Renal pelvis (tissue), 4 donors: ENCODE data around the gene CRYGN. TPM values are rescaled to one million over a fixed set of nuclear protein-coding genes. Genes with fewer than 3 reads are reported as not detected.

Source experiments
- DNase-seq: peaks from one replicate; pipeline ENCODE4 v3.0.0-alpha.2; 2013
- polyA plus RNA-seq, 3 donors: library from polyadenylated mRNA; unstranded; fragments of 120-200 nt; gene quantifications; one replicate each; pipeline ENCODE4 v1.2.1, GENCODE V29; 2013; ENCODE audit not compliant: insufficient read length in 3 of 3

CRYGN gene
- polyA plus RNA-seq, 3 donors: 2.5 to 5.1 (median 3.7) TPM

- DNase-seq: peak; percentile 75
Observed at GRCh38 chr7:151408839-151409666, 30.9 kb downstream of the CRYGN start.

- DNase-seq: no peak
Observed at GRCh38 chr7:151408498-151408838, 31.5 kb downstream of the CRYGN start.

- no peak for DNase-seq
Observed at GRCh38 chr7:151406886-151407583, 32.9 kb downstream of the CRYGN start.

- DNase-seq: no peak
Observed at GRCh38 chr7:151406051-151406875, 33.7 kb downstream of the CRYGN start.

- DNase-seq: no peak
Observed at GRCh38 chr7:151405588-151405987, 34.4 kb downstream of the CRYGN start.

- no peak for DNase-seq
Observed at GRCh38 chr7:151405056-151405455, 34.9 kb downstream of the CRYGN start.

- no peak for DNase-seq
Observed at GRCh38 chr7:151404216-151405011, 35.5 kb downstream of the CRYGN start.

GRCh38 chr7:151403764-151404163 is 36.2 kb downstream of the CRYGN start:
- no peak for DNase-seq

- DNase-seq: no peak
Observed at GRCh38 chr7:151402029-151402835, 37.7 kb downstream of the CRYGN start.

GRCh38 chr7:151400626-151401315 is 39.2 kb downstream of the CRYGN start:
- no peak for DNase-seq

- no peak for DNase-seq
Observed at GRCh38 chr7:151399906-151400305, 40.0 kb downstream of the CRYGN start.

- no peak for DNase-seq
Observed at GRCh38 chr7:151399305-151399601, 40.7 kb downstream of the CRYGN start.

GRCh38 chr7:151398446-151399304 is 41.3 kb downstream of the CRYGN start:
- DNase-seq: no peak

- DNase-seq: no peak
Observed at GRCh38 chr7:151397026-151397425, 42.9 kb downstream of the CRYGN start.

GRCh38 chr7:151396328-151396970 is 43.5 kb downstream of the CRYGN start:
- no peak for DNase-seq

- DNase-seq: no peak
Observed at GRCh38 chr7:151395036-151395367, 44.9 kb downstream of the CRYGN start.

- DNase-seq: no peak
Observed at GRCh38 chr7:151394076-151395035, 45.6 kb downstream of the CRYGN start.
